HEK293 (cell line): ENCODE data around the gene CHST8.

ENCODE experiments used
- ZNF155 ChIP-seq: fragments of 450-650 bp; formaldehyde crosslinking; IDR thresholded peaks from 2 replicates; pipeline ENCODE4 v1.5.1; 2016; ENCODE audit warnings: missing biosample characterization, missing genetic modification characterization
- ZNF404 ChIP-seq: fragments of 450-650 bp; formaldehyde crosslinking; IDR thresholded peaks from 2 replicates; pipeline ENCODE4 v1.5.1; 2017; ENCODE audit warnings: missing biosample characterization, missing genetic modification characterization
- ZNF747 ChIP-seq: fragments of 450-650 bp; formaldehyde crosslinking; IDR thresholded peaks from 2 replicates; pipeline ENCODE4 v1.5.1; 2016; ENCODE audit warnings: missing biosample characterization, missing genetic modification characterization
- TF ChIP-seq, protein P1 (sequence below): fragments of 450-650 bp; formaldehyde crosslinking; IDR thresholded peaks from 2 replicates; pipeline ENCODE4 v1.5.1; 2016; ENCODE audit warnings: missing biosample characterization, missing genetic modification characterization

DNA sequence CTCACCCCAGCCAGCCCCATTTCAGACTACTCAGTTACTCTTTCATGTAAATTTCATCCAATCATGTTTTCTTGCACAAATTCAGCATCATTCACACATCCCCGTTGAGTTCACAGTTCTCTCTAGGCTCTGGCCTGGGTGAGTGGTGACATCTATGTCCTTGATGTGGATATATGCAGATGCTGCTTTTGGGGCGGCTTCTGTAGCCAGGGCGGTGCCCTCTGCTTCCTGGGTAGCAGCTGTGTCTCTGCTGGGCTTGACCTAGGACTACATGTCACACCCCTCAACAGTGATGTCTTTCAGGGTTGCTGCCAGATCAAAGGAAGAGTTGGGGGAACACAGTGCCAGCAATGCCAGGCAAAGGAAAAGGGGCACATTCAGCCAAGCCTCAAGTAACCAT, 106.4 kb downstream of the CHST8 start:
- TF ChIP-seq, protein P1, sequence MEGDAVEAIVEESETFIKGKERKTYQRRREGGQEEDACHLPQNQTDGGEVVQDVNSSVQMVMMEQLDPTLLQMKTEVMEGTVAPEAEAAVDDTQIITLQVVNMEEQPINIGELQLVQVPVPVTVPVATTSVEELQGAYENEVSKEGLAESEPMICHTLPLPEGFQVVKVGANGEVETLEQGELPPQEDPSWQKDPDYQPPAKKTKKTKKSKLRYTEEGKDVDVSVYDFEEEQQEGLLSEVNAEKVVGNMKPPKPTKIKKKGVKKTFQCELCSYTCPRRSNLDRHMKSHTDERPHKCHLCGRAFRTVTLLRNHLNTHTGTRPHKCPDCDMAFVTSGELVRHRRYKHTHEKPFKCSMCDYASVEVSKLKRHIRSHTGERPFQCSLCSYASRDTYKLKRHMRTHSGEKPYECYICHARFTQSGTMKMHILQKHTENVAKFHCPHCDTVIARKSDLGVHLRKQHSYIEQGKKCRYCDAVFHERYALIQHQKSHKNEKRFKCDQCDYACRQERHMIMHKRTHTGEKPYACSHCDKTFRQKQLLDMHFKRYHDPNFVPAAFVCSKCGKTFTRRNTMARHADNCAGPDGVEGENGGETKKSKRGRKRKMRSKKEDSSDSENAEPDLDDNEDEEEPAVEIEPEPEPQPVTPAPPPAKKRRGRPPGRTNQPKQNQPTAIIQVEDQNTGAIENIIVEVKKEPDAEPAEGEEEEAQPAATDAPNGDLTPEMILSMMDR (tag by site-specific recombination) = no peak
- no peak for TF ChIP-seq ZNF155 (tag by site-specific recombination)
- TF ChIP-seq ZNF747 (tag by site-specific recombination) = no peak
- no peak for TF ChIP-seq ZNF404 (tag by site-specific recombination)
